BLaER1 (cell line): ENCODE results near the gene BCAR3.

Source experiments
- H3K27ac ChIP-seq: shearing (Covaris generic); formaldehyde crosslinking; 2 replicates; pipeline ENCODE4 v1.8.1; 2022
- H3K27me3 ChIP-seq: shearing (Covaris generic); formaldehyde crosslinking; 2 replicates; pipeline ENCODE4 v1.8.1; 2022
- H3K36me3 ChIP-seq: shearing (Covaris generic); formaldehyde crosslinking; 2 replicates; pipeline ENCODE4 v1.8.1; 2022
- H3K4me1 ChIP-seq: shearing (Covaris generic); formaldehyde crosslinking; 2 replicates; pipeline ENCODE4 v1.8.1; 2022
- H3K4me2 ChIP-seq: shearing (Covaris generic); formaldehyde crosslinking; 2 replicates; pipeline ENCODE4 v1.8.1; 2022
- H3K4me3 ChIP-seq: shearing (Covaris generic); formaldehyde crosslinking; 2 replicates; pipeline ENCODE4 v1.8.1; 2022
- H3K9ac ChIP-seq: shearing (Covaris generic); formaldehyde crosslinking; 2 replicates; pipeline ENCODE4 v1.8.1; 2022
- H3K9me3 ChIP-seq: shearing (Covaris generic); formaldehyde crosslinking; 2 replicates; pipeline ENCODE4 v1.8.1; 2022
- H4K20me1 ChIP-seq: shearing (Covaris generic); formaldehyde crosslinking; 2 replicates; pipeline ENCODE4 v1.8.1; 2022
- Cebpa-rat ChIP-seq: shearing (Covaris generic); IDR thresholded peaks from 2 replicates; pipeline ENCODE4 v1.8.1; 2022

The BCAR3 gene

GRCh38 chr1:93720956-93721626 lies 39.5 kb upstream of the BCAR3 start:
- Histone ChIP-seq H3K9me3 (no peaks in the 10 kb centered on the region), H3K4me3 (no peak overlapping the region), H3K4me2 (peak overlapping the region; percentile 79), H3K27ac (peak overlapping the region; percentile 94; the same call in 1 of the 2 replicates), H3K9ac (no peak overlapping the region), H4K20me1 (no peaks in the 10 kb centered on the region), H3K27me3 (no peaks in the 10 kb centered on the region), H3K36me3 (no peaks in the 10 kb centered on the region), H3K4me1 (peaks cover 53% of the 10 kb centered on the region)
- TF ChIP-seq Cebpa-rat: no peak

- Histone ChIP-seq H4K20me1 (no peaks in the 10 kb centered on the region), H3K4me2 (no peak overlapping the region), H3K36me3 (no peaks in the 10 kb centered on the region), H3K4me3 (no peak overlapping the region), H3K27me3 (no peaks in the 10 kb centered on the region), H3K9ac (no peak overlapping the region), H3K27ac (no peak overlapping the region), H3K4me1 (peaks cover 72% of the 10 kb centered on the region), H3K9me3 (no peaks in the 10 kb centered on the region)
- TF ChIP-seq Cebpa-rat: no peak; the same call in 1 of the 2 replicates
Measured at GRCh38 chr1:93717640-93718039, 36.0 kb upstream of the BCAR3 start.

- Histone ChIP-seq H3K27ac (peak overlapping the region; percentile 84), H4K20me1 (no peaks in the 10 kb centered on the region), H3K9ac (no peak overlapping the region), H3K4me1 (peaks cover 72% of the 10 kb centered on the region), H3K27me3 (no peaks in the 10 kb centered on the region), H3K4me3 (no peak overlapping the region), H3K9me3 (no peaks in the 10 kb centered on the region), H3K4me2 (peak overlapping the region; percentile 84), H3K36me3 (no peaks in the 10 kb centered on the region)
- no peak for TF ChIP-seq Cebpa-rat
Measured at GRCh38 chr1:93716941-93717368, 35.3 kb upstream of the BCAR3 start.

GRCh38 chr1:93716163-93716562 lies 34.5 kb upstream of the BCAR3 start:
- H3K36me3 ChIP-seq: no peaks in the 10 kb centered on the region
- no peak for TF ChIP-seq Cebpa-rat
- H3K27me3 ChIP-seq: no peaks in the 10 kb centered on the region
- H3K4me3 ChIP-seq: no peak overlapping the region
- peak overlapping the region; percentile 84 for H3K4me2 ChIP-seq
- H4K20me1 ChIP-seq: no peaks in the 10 kb centered on the region
- peaks cover 72% of the 10 kb centered on the region for H3K4me1 ChIP-seq
- H3K9ac ChIP-seq: peak overlapping the region; percentile 71; the same call in 1 of the 2 replicates
- no peaks in the 10 kb centered on the region for H3K9me3 ChIP-seq
- H3K27ac ChIP-seq: peak overlapping the region; percentile 84

- TF ChIP-seq Cebpa-rat: no peak
- H3K4me1 ChIP-seq: peaks cover 72% of the 10 kb centered on the region
- H3K27ac ChIP-seq: peak overlapping the region; percentile 84
Measured at GRCh38 chr1:93715529-93716126, 34.0 kb upstream of the BCAR3 start.

GRCh38 chr1:93714356-93714755 lies 32.7 kb upstream of the BCAR3 start:
- Histone ChIP-seq H3K9ac (no peak overlapping the region), H3K27me3 (no peaks in the 10 kb centered on the region), H3K9me3 (no peaks in the 10 kb centered on the region), H3K4me2 (peak overlapping the region; percentile 84), H4K20me1 (no peaks in the 10 kb centered on the region), H3K4me1 (peaks cover 83% of the 10 kb centered on the region), H3K27ac (peak overlapping the region; percentile 84), H3K36me3 (no peaks in the 10 kb centered on the region), H3K4me3 (no peak overlapping the region)
- no peak for TF ChIP-seq Cebpa-rat

More at GRCh38 chr1:93715529-93716126, 34.0 kb upstream of the BCAR3 start:
- H4K20me1 ChIP-seq: no peaks in the 10 kb centered on the region
- H3K36me3 ChIP-seq: no peaks in the 10 kb centered on the region
- no peaks in the 10 kb centered on the region for H3K27me3 ChIP-seq
- H3K4me3 ChIP-seq: no peak overlapping the region
- peak overlapping the region; percentile 71 for H3K9ac ChIP-seq
- no peaks in the 10 kb centered on the region for H3K9me3 ChIP-seq
- peak overlapping the region; percentile 84 for H3K4me2 ChIP-seq

GRCh38 chr1:93713341-93713740 lies 31.7 kb upstream of the BCAR3 start:
- Histone ChIP-seq H3K4me1 (peaks cover 93% of the 10 kb centered on the region), H3K9ac (no peak overlapping the region), H4K20me1 (no peaks in the 10 kb centered on the region), H3K4me2 (peak overlapping the region; percentile 84), H3K27ac (0 out of 2 replicates have a peak overlapping the region, but pooled peaks have one; percentile 10), H3K4me3 (no peak overlapping the region), H3K9me3 (no peaks in the 10 kb centered on the region), H3K36me3 (no peaks in the 10 kb centered on the region), H3K27me3 (no peaks in the 10 kb centered on the region)
- no peak for TF ChIP-seq Cebpa-rat

GRCh38 chr1:93712741-93713140 lies 31.1 kb upstream of the BCAR3 start:
- H3K4me2 ChIP-seq: peak overlapping the region; percentile 84
- no peaks in the 10 kb centered on the region for H3K9me3 ChIP-seq
- H3K27ac ChIP-seq: no peak overlapping the region
- no peak overlapping the region for H3K9ac ChIP-seq
- no peaks in the 10 kb centered on the region for H4K20me1 ChIP-seq
- H3K36me3 ChIP-seq: no peaks in the 10 kb centered on the region
- no peak overlapping the region for H3K4me3 ChIP-seq
- TF ChIP-seq Cebpa-rat: no peak
- H3K27me3 ChIP-seq: no peaks in the 10 kb centered on the region
- peaks cover 99% of the 10 kb centered on the region for H3K4me1 ChIP-seq

- no peaks in the 10 kb centered on the region for H4K20me1 ChIP-seq
- peak overlapping the region; percentile 92 for H3K4me2 ChIP-seq
- peaks cover 100% of the 10 kb centered on the region for H3K4me1 ChIP-seq
- H3K36me3 ChIP-seq: no peaks in the 10 kb centered on the region
- H3K4me3 ChIP-seq: no peak overlapping the region
- H3K27me3 ChIP-seq: no peaks in the 10 kb centered on the region
- H3K9me3 ChIP-seq: no peaks in the 10 kb centered on the region
- no peak overlapping the region for H3K27ac ChIP-seq
- H3K9ac ChIP-seq: no peak overlapping the region
- no peak for TF ChIP-seq Cebpa-rat
Measured at GRCh38 chr1:93710499-93711453, 29.1 kb upstream of the BCAR3 start.
